Natural killer cell (primary cell): ENCODE results near the gene EPHA2. TPM values are rescaled to one million over a fixed set of nuclear protein-coding genes. Genes with fewer than 3 reads are reported as not detected.
A peak's percentile ranks its signal among the peaks of the same experiment; 100 is the strongest.

Source experiments
- ATAC-seq, 3 donors: fragments of 150-1000 bp in 2 of 3; fragments of 200-7000 bp in 1 of 3; cut with Tn5 transposase; 1 replicate in 1 of 3; 2 replicates in 2 of 3; pipeline ENCODE4 v1.10.0; 2021; ENCODE audit warnings: mild to moderate bottlenecking in 2 of 3, moderate library complexity in 2 of 3
- DNase-seq, 2 donors: peaks; one replicate each; pipeline versions ENCODE4 v3.0.0 to v3.0.0-alpha.2; 2013 to 2021; ENCODE audit warnings: mixed read lengths in 1 of 2
- H3K27ac ChIP-seq: one replicate; pipeline ENCODE4 v1.5.1; 2013; ENCODE audit warnings: mild to moderate bottlenecking, low read length
- H3K27me3 ChIP-seq: one replicate; pipeline ENCODE4 v1.6.1; 2013; ENCODE audit warnings: low read length; ENCODE audit not compliant: control insufficient read depth, insufficient read depth
- H3K36me3 ChIP-seq: one replicate; pipeline ENCODE4 v1.6.1; 2013; ENCODE audit warnings: low read length; ENCODE audit not compliant: control insufficient read depth, insufficient read depth
- H3K4me1 ChIP-seq: one replicate; pipeline ENCODE4 v1.6.1; 2013; ENCODE audit warnings: low read length; ENCODE audit not compliant: control insufficient read depth, insufficient read depth
- H3K4me3 ChIP-seq: one replicate; pipeline ENCODE4 v1.5.1; 2013; ENCODE audit warnings: low read length
- H3K9me3 ChIP-seq: one replicate; pipeline ENCODE4 v1.6.1; 2013; ENCODE audit warnings: low read length; ENCODE audit not compliant: control insufficient read depth, insufficient read depth
- H3K27ac Mint-ChIP-seq, 2 donors: one replicate each; pipeline ENCODE4 v1.8.0; 2022; ENCODE audit warnings: mild to moderate bottlenecking in 2 of 2, mixed read lengths in 2 of 2, moderate library complexity in 1 of 2
- H3K27me3 Mint-ChIP-seq, 2 donors: one replicate each; pipeline ENCODE4 v1.8.0; 2022; ENCODE audit warnings: low read depth in 2 of 2, mixed read lengths in 2 of 2
- H3K36me3 Mint-ChIP-seq: one replicate; pipeline ENCODE4 v1.8.0; 2022; ENCODE audit warnings: mixed read lengths
- H3K4me1 Mint-ChIP-seq, 2 donors: one replicate each; pipeline ENCODE4 v1.8.0; 2022; ENCODE audit warnings: mixed read lengths in 2 of 2
- H3K4me3 Mint-ChIP-seq: one replicate; pipeline ENCODE4 v1.8.0; 2022; ENCODE audit warnings: mild to moderate bottlenecking, moderate library complexity, mixed read lengths
- H3K9me3 Mint-ChIP-seq, 2 donors: one replicate each; pipeline ENCODE4 v1.8.0; 2022; ENCODE audit warnings: mixed read lengths in 2 of 2
- WGBS: methylation state at CpG from one replicate; pipeline ENCODE4 v1.1.7; 2013; ENCODE audit warnings: missing lambda C conversion rate; ENCODE audit not compliant: insufficient coverage; 5-methylcytosine and 5-hydroxymethylcytosine counted together
- intact Hi-C: fragments of 100-400 bp; cut with micrococcal nuclease; formaldehyde crosslinking; loops from one replicate; pipeline ENCODE4 v1.14.2; 2022
- total RNA-seq, 4 donors: library from RNA; stranded (reverse); fragments of 120-200 nt in 1 of 4; gene quantifications; one replicate each; pipeline versions ENCODE4 v1.2.3 to v1.2.4, GENCODE V29; 2013 to 2022
- TF ChIP-seq, protein P1 (sequence below): fragments of 200-600 bp; IDR thresholded peaks from one replicate; pipeline ENCODE4 v1.8.0; 2022; ENCODE audit warnings: antibody characterized with exemption

EPHA2 gene
- total RNA-seq, 3 donors from 2014 or later (not counting 1 experiment from before 2014, with no cell fraction given) = 0.13 TPM; not detected in 2

DNA sequence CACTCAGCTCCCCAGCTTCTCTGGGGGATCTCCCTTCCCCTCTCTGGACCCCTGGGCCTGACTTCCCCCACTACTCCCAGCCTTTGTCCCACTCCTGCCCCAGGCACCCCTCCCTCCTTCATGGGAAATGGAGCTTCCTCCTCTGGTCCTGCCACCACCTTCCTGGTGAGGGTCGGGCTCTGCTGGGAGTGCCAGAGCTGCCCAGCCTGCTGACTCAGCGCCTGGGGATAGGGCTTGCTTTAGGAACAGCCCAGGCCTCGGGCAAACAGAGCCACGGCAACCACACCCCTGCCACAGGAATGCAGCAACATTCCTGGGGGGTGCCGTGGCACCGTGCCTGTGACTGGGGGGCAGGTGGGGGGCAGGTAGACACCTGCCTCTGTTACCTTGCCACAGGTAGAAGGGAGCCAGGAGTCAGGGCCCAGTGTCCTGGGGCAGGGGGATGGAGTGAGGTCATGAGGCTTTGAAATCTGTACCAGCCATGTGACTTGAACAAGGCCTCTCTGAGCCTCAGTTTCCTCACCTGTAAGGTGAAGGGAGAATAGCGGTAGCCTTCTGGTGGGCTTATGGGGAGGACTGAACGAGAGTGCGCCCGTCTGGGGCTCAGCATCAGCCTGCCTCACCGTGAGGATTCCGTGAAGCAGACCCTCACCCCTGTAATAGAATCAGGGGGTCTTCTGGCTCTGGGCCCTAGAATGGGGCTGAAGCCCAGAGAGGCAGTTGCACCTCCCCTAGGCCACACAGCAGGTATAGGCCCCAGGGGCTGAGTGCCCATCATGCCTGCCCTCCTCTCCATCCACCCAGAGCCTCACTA is 17.8 kb upstream of the EPHA2 start:
- peaks cover 12% of the 10 kb centered on the region for H3K4me1 ChIP-seq
- DNase-seq (no peak), ATAC-seq (no peak)
- WGBS = 54% methylated on average over 9 of the region's 12 CpGs
- TF ChIP-seq, protein P1, sequence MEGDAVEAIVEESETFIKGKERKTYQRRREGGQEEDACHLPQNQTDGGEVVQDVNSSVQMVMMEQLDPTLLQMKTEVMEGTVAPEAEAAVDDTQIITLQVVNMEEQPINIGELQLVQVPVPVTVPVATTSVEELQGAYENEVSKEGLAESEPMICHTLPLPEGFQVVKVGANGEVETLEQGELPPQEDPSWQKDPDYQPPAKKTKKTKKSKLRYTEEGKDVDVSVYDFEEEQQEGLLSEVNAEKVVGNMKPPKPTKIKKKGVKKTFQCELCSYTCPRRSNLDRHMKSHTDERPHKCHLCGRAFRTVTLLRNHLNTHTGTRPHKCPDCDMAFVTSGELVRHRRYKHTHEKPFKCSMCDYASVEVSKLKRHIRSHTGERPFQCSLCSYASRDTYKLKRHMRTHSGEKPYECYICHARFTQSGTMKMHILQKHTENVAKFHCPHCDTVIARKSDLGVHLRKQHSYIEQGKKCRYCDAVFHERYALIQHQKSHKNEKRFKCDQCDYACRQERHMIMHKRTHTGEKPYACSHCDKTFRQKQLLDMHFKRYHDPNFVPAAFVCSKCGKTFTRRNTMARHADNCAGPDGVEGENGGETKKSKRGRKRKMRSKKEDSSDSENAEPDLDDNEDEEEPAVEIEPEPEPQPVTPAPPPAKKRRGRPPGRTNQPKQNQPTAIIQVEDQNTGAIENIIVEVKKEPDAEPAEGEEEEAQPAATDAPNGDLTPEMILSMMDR = no peak
- no peak overlapping the region for H3K4me3 ChIP-seq
- Mint-ChIP-seq H3K27me3 (peaks cover 12 to 30% of the 10 kb centered on the region in 2 donors), H3K9me3 (no peaks in the 10 kb centered on the region), H3K4me3 (no peak overlapping the region), H3K4me1 (peaks cover 8 to 14% of the 10 kb centered on the region in 2 donors), H3K27ac (no peak overlapping the region), H3K36me3 (no peaks in the 10 kb centered on the region)
- no peaks in the 10 kb centered on the region for H3K9me3 ChIP-seq
- H3K27ac ChIP-seq = no peak overlapping the region
- intact Hi-C loops = no loop called here
- peaks cover 8% of the 10 kb centered on the region for H3K27me3 ChIP-seq
- no peaks in the 10 kb centered on the region for H3K36me3 ChIP-seq

GRCh38 chr1:16172964-16173446 is 17.1 kb upstream of the EPHA2 start:
- no peak overlapping the region for H3K27ac Mint-ChIP-seq
- H3K27me3 Mint-ChIP-seq = peaks cover 10 to 35% of the 10 kb centered on the region in 2 donors
- H3K36me3 ChIP-seq = no peaks in the 10 kb centered on the region
- H3K4me3 Mint-ChIP-seq = no peak overlapping the region
- H3K27ac ChIP-seq = no peak overlapping the region
- no peaks in the 10 kb centered on the region for H3K9me3 Mint-ChIP-seq
- no peaks in the 10 kb centered on the region for H3K9me3 ChIP-seq
- H3K4me1 ChIP-seq = peaks cover 18% of the 10 kb centered on the region
- peaks cover 12 to 18% of the 10 kb centered on the region in 2 donors for H3K4me1 Mint-ChIP-seq
- intact Hi-C loops = no loop called here
- WGBS = 61% methylated on average over 13 of the region's 14 CpGs
- TF ChIP-seq, protein P1 = no peak
- peak; percentile 24 to 59 (median 31) for ATAC-seq
- DNase-seq = no peak
- H3K36me3 Mint-ChIP-seq = no peaks in the 10 kb centered on the region
- H3K27me3 ChIP-seq = peaks cover 8% of the 10 kb centered on the region
- H3K4me3 ChIP-seq = no peak overlapping the region

- 95% methylated on average over 15 of the region's 15 CpGs for WGBS
- no peak overlapping the region for H3K4me3 Mint-ChIP-seq
- DNase-seq = no peak
These were observed 16.5 kb upstream of the EPHA2 start for GRCh38 chr1:16172218-16172830.

More at GRCh38 chr1:16172218-16172830, 16.5 kb upstream of the EPHA2 start:
- Mint-ChIP-seq H3K9me3 (no peaks in the 10 kb centered on the region), H3K27me3 (peaks cover 10 to 30% of the 10 kb centered on the region in 2 donors), H3K36me3 (no peaks in the 10 kb centered on the region), H3K27ac (no peak overlapping the region), H3K4me1 (peaks cover 12 to 18% of the 10 kb centered on the region in 2 donors)
- H3K4me1 ChIP-seq = peaks cover 25% of the 10 kb centered on the region
- TF ChIP-seq, protein P1 = no peak
- no peak overlapping the region for H3K27ac ChIP-seq
- no peaks in the 10 kb centered on the region for H3K36me3 ChIP-seq
- no peaks in the 10 kb centered on the region for H3K9me3 ChIP-seq
- H3K4me3 ChIP-seq = no peak overlapping the region
- H3K27me3 ChIP-seq = peaks cover 8% of the 10 kb centered on the region
- ATAC-seq = no peak
- intact Hi-C loops = no loop called here
